Vagina (tissue), 2 donors: Measurements from ENCODE around the gene INTS6L. TPM values are rescaled to one million over a fixed set of nuclear protein-coding genes. Genes with fewer than 3 reads are reported as not detected.

Source experiments
- DNase-seq, 2 donors: peaks; one replicate each; pipeline ENCODE4 v3.0.0-alpha.2; 2017; ENCODE audit errors: extremely low spot score in 2 of 2
- H3K27ac ChIP-seq: fragments of 200-600 bp; sonication (generic); one replicate; pipeline ENCODE4 v1.5.1; 2019
- H3K27me3 ChIP-seq: fragments of 200-600 bp; sonication (generic); one replicate; pipeline ENCODE4 v1.5.1; 2019
- H3K36me3 ChIP-seq, 2 donors: fragments of 200-600 bp; sonication (generic); one replicate each; pipeline ENCODE4 v1.5.1; 2017 to 2019
- H3K4me1 ChIP-seq: fragments of 200-600 bp; sonication (generic); one replicate; pipeline ENCODE4 v1.5.1; 2019
- H3K4me3 ChIP-seq, 2 donors: fragments of 200-600 bp; sonication (generic); 1 replicate in 1 of 2; 2 replicates in 1 of 2; pipeline ENCODE4 v1.5.1; 2016 to 2019
- H3K9me3 ChIP-seq: fragments of 200-600 bp; sonication (generic); one replicate; pipeline ENCODE4 v1.5.1; 2019
- CTCF ChIP-seq, 3 experiments: fragments of 450-650 bp in 2 of 3; fragments of 200-600 bp in 1 of 3; sonication (generic) in 1 of 3; IDR thresholded peaks; one replicate each; pipeline ENCODE4 v1.5.1; 2017 to 2019; ENCODE audit warnings: antibody characterized with exemption in 3 of 3, mild to moderate bottlenecking in 2 of 3, moderate library complexity in 2 of 3
- POLR2A ChIP-seq, 2 donors: fragments of 450-650 bp; IDR thresholded peaks; one replicate each; pipeline ENCODE4 v1.6.1; 2017; ENCODE audit warnings: antibody characterized with exemption in 2 of 2, mild to moderate bottlenecking in 2 of 2, moderate library complexity in 2 of 2
- POLR2AphosphoS5 ChIP-seq, 2 donors: sonication (generic); formaldehyde crosslinking; IDR thresholded peaks; one replicate each; pipeline ENCODE4 v1.9.0; 2017; ENCODE audit warnings: antibody characterized with exemption in 2 of 2, mild to moderate bottlenecking in 2 of 2, low read depth in 1 of 2; ENCODE audit not compliant: insufficient read depth in 1 of 2
- intact Hi-C: fragments of 100-400 bp; cut with DNase I; formaldehyde crosslinking; loops from one replicate; pipeline ENCODE4 v1.15.1; 2023
- total RNA-seq: library from RNA; depleted of rRNA; stranded (reverse); fragments of >200 nt; gene quantifications from one replicate; pipeline ENCODE4 v1.2.3, GENCODE V29; 2016

INTS6L gene
- total RNA-seq, 1 donor from 2014 or later = 14.7 TPM

GRCh38 chrX:135513130-135513515 is 7.3 kb upstream of the INTS6L start:
- H3K36me3 ChIP-seq = no peaks in the 10 kb centered on the region
- H3K4me1 ChIP-seq = no peaks in the 10 kb centered on the region
- no peak for DNase-seq
- H3K27ac ChIP-seq = no peak overlapping the region
- intact Hi-C loops = no loop called here
- TF ChIP-seq POLR2A (IDR thresholded peaks at IDR 0.05) (no peak), POLR2AphosphoS5 (IDR thresholded peaks at IDR 0.05; ENCODE audit: insufficient read depth in 1 of 2, low read depth in 1 of 2) (no peak), CTCF (IDR thresholded peaks at IDR 0.05) (no peak)
- no peak overlapping the region for H3K4me3 ChIP-seq
- H3K9me3 ChIP-seq = no peaks in the 10 kb centered on the region
- H3K27me3 ChIP-seq = no peaks in the 10 kb centered on the region

- H3K27me3 ChIP-seq = no peaks in the 10 kb centered on the region
- no peaks in the 10 kb centered on the region for H3K9me3 ChIP-seq
- TF ChIP-seq POLR2A (IDR thresholded peaks at IDR 0.05) = no peak
- TF ChIP-seq CTCF (IDR thresholded peaks at IDR 0.05) = no peak
- TF ChIP-seq POLR2AphosphoS5 (IDR thresholded peaks at IDR 0.05; ENCODE audit: insufficient read depth in 1 of 2, low read depth in 1 of 2) = no peak
- DNase-seq = no peak
- H3K36me3 ChIP-seq = no peaks in the 10 kb centered on the region
- intact Hi-C loops = no loop called here
- H3K4me1 ChIP-seq = no peaks in the 10 kb centered on the region
- no peak overlapping the region for H3K27ac ChIP-seq
- H3K4me3 ChIP-seq = no peak overlapping the region
These were observed 4.1 kb upstream of the INTS6L start for GRCh38 chrX:135516376-135516775.

- no peak for TF ChIP-seq POLR2AphosphoS5 (IDR thresholded peaks at IDR 0.05; ENCODE audit: insufficient read depth in 1 of 2, low read depth in 1 of 2)
- no peak for TF ChIP-seq POLR2A (IDR thresholded peaks at IDR 0.05)
- TF ChIP-seq CTCF (IDR thresholded peaks at IDR 0.05) = no peak
- Histone ChIP-seq H3K27me3 (no peaks in the 10 kb centered on the region), H3K9me3 (no peaks in the 10 kb centered on the region), H3K36me3 (no peaks in the 10 kb centered on the region), H3K4me3 (no peak overlapping the region), H3K4me1 (no peaks in the 10 kb centered on the region), H3K27ac (no peak overlapping the region)
- intact Hi-C loops = no loop called here
- DNase-seq = no peak
These were observed 2.3 kb upstream of the INTS6L start for GRCh38 chrX:135518161-135518560.

GRCh38 chrX:135520022-135520552 is 373 bp upstream of the INTS6L start:
- no peak for DNase-seq

More at GRCh38 chrX:135520022-135520552, 373 bp upstream of the INTS6L start:
- Histone ChIP-seq H3K27ac (peak overlapping the region; percentile 82), H3K36me3 (no peaks in the 10 kb centered on the region), H3K27me3 (no peaks in the 10 kb centered on the region), H3K4me1 (no peaks in the 10 kb centered on the region), H3K4me3 (peak overlapping the region; percentile 65 to 66), H3K9me3 (no peaks in the 10 kb centered on the region)
- intact Hi-C loops = no loop called here
- TF ChIP-seq CTCF (IDR thresholded peaks at IDR 0.05) (no peak), POLR2AphosphoS5 (IDR thresholded peaks at IDR 0.05; ENCODE audit: insufficient read depth in 1 of 2, low read depth in 1 of 2) (no peak), POLR2A (IDR thresholded peaks at IDR 0.05) (no peak)
